ENCODE measurements around the gene SAAL1.

GRCh38 chr11:18108254-18108653, 2.4 kb upstream of the SAAL1 start:
- no peak for TF ChIP-seq ZNF544 (tag by site-specific recombination; IDR thresholded peaks at IDR 0.05)
- no peak for TF ChIP-seq ZNF423 (tag by site-specific recombination; IDR thresholded peaks at IDR 0.05)
- no peak for TF ChIP-seq MZF1 (tag by site-specific recombination; IDR thresholded peaks at IDR 0.05; ENCODE audit: borderline replicate concordance)
- TF ChIP-seq ELK4 (IDR thresholded peaks at IDR 0.05; ENCODE audit: borderline replicate concordance, low read depth, low read length): no peak
- TF ChIP-seq ZFP37 (tag by site-specific recombination; IDR thresholded peaks at IDR 0.05): no peak
- no peak for TF ChIP-seq CTCF (tag by site-specific recombination; IDR thresholded peaks at IDR 0.05)
- no peak for TF ChIP-seq ZNF449 (tag by site-specific recombination; IDR thresholded peaks at IDR 0.05)
- TF ChIP-seq ZNF223 (tag by site-specific recombination; IDR thresholded peaks at IDR 0.05): no peak
- TF ChIP-seq ZBTB21 (tag by site-specific recombination; IDR thresholded peaks at IDR 0.05): no peak
